Colonic mucosa (tissue), 4 donors: ENCODE results near the gene MCRIP2. TPM values are rescaled to one million over a fixed set of nuclear protein-coding genes. Genes with fewer than 3 reads are reported as not detected.

Source experiments
- DNase-seq: peaks from one replicate; pipeline ENCODE4 v3.0.0-alpha.2; 2020
- H3K27ac ChIP-seq: fragments of 200-600 bp; one replicate; pipeline ENCODE4 v1.8.0; 2021
- H3K27me3 ChIP-seq: fragments of 200-600 bp; one replicate; pipeline ENCODE4 v1.8.0; 2021
- H3K36me3 ChIP-seq: fragments of 200-600 bp; one replicate; pipeline ENCODE4 v1.8.0; 2021
- H3K4me1 ChIP-seq: fragments of 200-600 bp; one replicate; pipeline ENCODE4 v1.8.0; 2021; ENCODE audit warnings: mild to moderate bottlenecking
- H3K4me3 ChIP-seq: fragments of 200-600 bp; one replicate; pipeline ENCODE4 v1.8.0; 2021
- H3K9ac ChIP-seq, 2 donors: one replicate each; pipeline ENCODE4 v1.7.0; 2013; ENCODE audit warnings: control low read depth in 2 of 2, low read depth in 2 of 2, low read length in 2 of 2
- H3K9me3 ChIP-seq: fragments of 200-600 bp; one replicate; pipeline ENCODE4 v1.8.0; 2021
- CTCF ChIP-seq: fragments of 200-600 bp; IDR thresholded peaks from one replicate; pipeline ENCODE4 v1.8.0; 2022; ENCODE audit warnings: antibody characterized with exemption, mild to moderate bottlenecking
- intact Hi-C: fragments of 100-400 bp; cut with DNase I; formaldehyde crosslinking; loops from one replicate; pipeline ENCODE4 v1.14.1; 2022
- total RNA-seq, 2 donors: library from RNA; stranded (reverse); fragmentation: NEBNext Ultra II Directional in 1 of 2; extraction: Animal tissue kit (Norgen Biotek cat#: 25700) in 1 of 2; gene quantifications; one replicate each; pipeline ENCODE4 v1.2.1, GENCODE V29; 2021
- donor health status: healthy.
- donor health status: DM: no; HTN: no; CAD: no.
- donor health status: DM: no; HTN: no; CAD: no.

The MCRIP2 gene
- total RNA-seq, 2 donors from 2014 or later, result 132 to 158 TPM

GRCh38 chr16:676913-677312 lies 35.3 kb downstream of the MCRIP2 start:
- Histone ChIP-seq H3K27ac (no peak overlapping the region), H3K9me3 (no peaks in the 10 kb centered on the region), H3K27me3 (no peaks in the 10 kb centered on the region), H3K4me3 (no peak overlapping the region), H3K36me3 (peaks cover 13% of the 10 kb centered on the region), H3K9ac (peak overlapping the region in 1 of 2 donors; percentile 22), H3K4me1 (peaks cover 28% of the 10 kb centered on the region)
- no peak for TF ChIP-seq CTCF
- intact Hi-C loops, result no loop called here
- peak; percentile 94 for DNase-seq

- Histone ChIP-seq H3K9me3 (no peaks in the 10 kb centered on the region), H3K9ac (peak overlapping the region in 1 of 2 donors; percentile 19), H3K36me3 (peaks cover 9% of the 10 kb centered on the region), H3K27ac (no peak overlapping the region), H3K4me1 (peaks cover 34% of the 10 kb centered on the region), H3K4me3 (no peak overlapping the region), H3K27me3 (no peaks in the 10 kb centered on the region)
- DNase-seq, result no peak
- intact Hi-C loops, result no loop called here
- no peak for TF ChIP-seq CTCF
These were observed 35.9 kb downstream of the MCRIP2 start for GRCh38 chr16:677316-678190.

- no peak for TF ChIP-seq CTCF
- Histone ChIP-seq H3K36me3 (peaks cover 6% of the 10 kb centered on the region), H3K4me1 (peaks cover 37% of the 10 kb centered on the region), H3K27me3 (no peaks in the 10 kb centered on the region), H3K9me3 (no peaks in the 10 kb centered on the region), H3K4me3 (no peak overlapping the region), H3K27ac (no peak overlapping the region), H3K9ac (no peak overlapping the region)
- DNase-seq, result no peak
- intact Hi-C loops, result no loop called here
These were observed 36.7 kb downstream of the MCRIP2 start for GRCh38 chr16:678209-678857.

- Histone ChIP-seq H3K4me3 (peak overlapping the region; percentile 35), H3K27ac (peak overlapping the region; percentile 57), H3K27me3 (no peaks in the 10 kb centered on the region), H3K4me1 (peaks cover 40% of the 10 kb centered on the region), H3K9me3 (no peaks in the 10 kb centered on the region), H3K9ac (peak overlapping the region; percentile 58 to 62), H3K36me3 (peaks cover 6% of the 10 kb centered on the region)
- intact Hi-C loops, result no loop called here
- TF ChIP-seq CTCF, result no peak
- peak; percentile 80 for DNase-seq
These were observed 37.5 kb downstream of the MCRIP2 start for GRCh38 chr16:678858-679813.
